RCC 7860 (cell line): Measurements from ENCODE around the gene SMIM24.
A peak's percentile ranks its signal among the peaks of the same experiment; 100 is the strongest.
"Not testable (repeated sequence)": the region's sequence is repeated elsewhere in the genome, so short reads cannot be mapped to it uniquely, and the experiment has no call there.

Experiments
- DNase-seq: peaks from one replicate; pipeline ENCODE4 v3.0.0-alpha.2; 2015; ENCODE audit warnings: low spot score
- FAIRE-seq: peaks from 2 replicates; lab custom pipeline; 2012; peaks lifted over from hg19 to GRCh38; lab: Jason Lieb, UNC

SMIM24 gene

DNA sequence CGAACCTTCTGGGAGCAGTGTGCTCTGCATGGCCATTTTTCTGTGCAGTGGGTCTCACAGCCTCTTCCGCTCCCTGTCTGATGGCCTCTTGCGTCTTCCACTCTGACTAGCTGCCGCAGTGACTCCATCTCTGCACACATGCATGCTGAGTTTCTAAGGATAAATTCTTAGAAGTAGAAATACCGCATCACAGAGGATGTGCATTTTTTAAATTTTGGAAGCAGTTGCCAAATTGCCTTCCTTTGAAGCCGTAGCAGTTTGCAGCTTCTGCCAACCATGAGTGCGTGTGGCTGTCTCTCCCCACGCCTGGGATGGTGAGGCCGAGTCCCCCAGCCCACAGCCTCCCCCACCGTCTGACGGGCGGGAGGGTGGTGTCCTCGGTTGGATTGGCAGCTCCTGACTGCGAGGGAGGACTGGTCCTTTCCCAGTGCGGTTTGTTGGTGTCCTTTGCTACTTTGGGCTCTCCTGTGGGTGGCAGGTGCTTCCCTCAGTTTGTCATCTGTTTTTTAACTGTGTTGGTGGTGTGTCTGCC is 35.6 kb upstream of the SMIM24 start:
- DNase-seq (no peak), FAIRE-seq (no peak)

DNA sequence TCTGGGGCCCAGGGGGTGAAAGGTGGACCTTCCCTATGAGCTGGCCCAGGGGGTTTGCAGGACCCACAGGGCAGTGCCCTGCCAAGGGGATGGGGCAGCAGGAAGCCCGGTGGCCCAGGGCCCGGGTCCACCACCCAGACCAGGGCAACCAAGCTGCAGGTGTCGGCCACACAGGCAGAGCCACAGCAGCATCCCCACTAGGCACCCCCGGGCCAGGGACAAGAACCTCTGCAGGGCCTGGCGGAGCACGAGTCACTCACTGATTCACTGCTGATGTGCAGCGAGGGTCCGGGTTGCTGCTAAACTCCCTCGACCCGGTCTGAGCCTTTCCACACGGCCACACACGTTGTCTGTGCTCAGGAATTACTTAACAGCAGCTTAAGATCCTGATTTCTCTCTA is 34.6 kb upstream of the SMIM24 start:
- no peak for FAIRE-seq

GRCh38 chr19:3513229-3514140 is 33.2 kb upstream of the SMIM24 start:
- FAIRE-seq (no peak), DNase-seq (no peak)

More for the DNA sequence above, 34.6 kb upstream of the SMIM24 start:
- DNase-seq = no peak

DNA sequence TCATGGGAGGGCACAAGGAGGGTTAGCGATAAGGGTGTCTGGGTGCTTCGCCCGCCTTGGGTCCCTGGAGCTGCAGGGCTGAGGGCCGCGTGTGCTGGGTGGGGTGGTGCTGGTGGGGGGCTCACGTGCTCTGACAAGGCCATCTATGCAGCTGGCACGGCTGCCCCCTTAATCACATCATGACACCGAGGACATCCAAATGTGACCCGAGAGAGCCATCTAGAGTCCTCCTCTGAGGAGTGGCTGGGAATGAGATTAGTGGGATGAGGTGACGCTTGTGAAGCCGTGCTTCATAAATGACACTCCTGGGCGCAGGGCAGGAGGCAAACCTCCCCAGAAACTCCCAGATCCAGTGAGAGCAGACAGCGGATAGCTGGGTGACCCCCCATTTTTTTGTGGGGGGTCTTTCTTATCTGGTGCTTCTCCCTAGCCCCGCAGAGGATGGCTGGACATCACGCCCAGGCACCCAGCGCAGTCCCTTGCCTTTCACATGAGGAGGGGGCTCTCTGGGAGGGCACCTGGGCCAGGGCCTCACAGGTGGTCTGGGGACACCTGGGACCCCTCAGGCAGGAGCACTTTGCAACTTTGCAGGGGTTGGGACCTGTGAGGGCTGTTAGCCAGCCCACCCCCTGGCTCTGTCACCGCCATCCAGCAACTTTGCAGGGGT is 32.4 kb upstream of the SMIM24 start:
- DNase-seq = no peak
- no peak for FAIRE-seq

GRCh38 chr19:3511506-3512251 is 31.4 kb upstream of the SMIM24 start:
- DNase-seq = no peak
- FAIRE-seq = no peak

- DNase-seq (no peak), FAIRE-seq (no peak)
Measured at GRCh38 chr19:3510727-3511126, 30.4 kb upstream of the SMIM24 start.

DNA sequence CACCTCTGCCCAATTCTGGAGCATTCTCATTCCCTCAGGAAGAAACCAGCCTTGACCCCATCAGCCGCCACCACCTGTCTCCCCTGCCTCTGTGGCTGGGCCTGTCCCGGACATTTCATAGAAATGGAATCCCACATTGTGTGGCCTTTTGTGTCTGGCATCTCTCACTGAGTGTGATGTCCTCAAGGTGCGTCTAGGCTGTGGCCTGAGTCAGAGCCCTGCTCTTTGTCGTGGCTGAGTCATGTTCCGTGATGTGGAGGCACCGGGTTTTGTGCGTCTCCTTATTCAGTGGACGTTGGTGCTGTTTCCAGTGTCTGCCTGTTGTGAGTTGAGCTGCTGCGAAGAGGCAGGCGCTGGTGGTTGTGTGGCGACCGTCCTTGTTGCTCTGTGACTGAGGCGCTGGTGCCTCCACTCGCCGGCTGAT is 29.3 kb upstream of the SMIM24 start:
- DNase-seq (peak; percentile 81), FAIRE-seq (peak; percentile 79)

GRCh38 chr19:3508771-3509535 is 28.6 kb upstream of the SMIM24 start:
- no peak for FAIRE-seq
- peak; percentile 27 for DNase-seq

DNA sequence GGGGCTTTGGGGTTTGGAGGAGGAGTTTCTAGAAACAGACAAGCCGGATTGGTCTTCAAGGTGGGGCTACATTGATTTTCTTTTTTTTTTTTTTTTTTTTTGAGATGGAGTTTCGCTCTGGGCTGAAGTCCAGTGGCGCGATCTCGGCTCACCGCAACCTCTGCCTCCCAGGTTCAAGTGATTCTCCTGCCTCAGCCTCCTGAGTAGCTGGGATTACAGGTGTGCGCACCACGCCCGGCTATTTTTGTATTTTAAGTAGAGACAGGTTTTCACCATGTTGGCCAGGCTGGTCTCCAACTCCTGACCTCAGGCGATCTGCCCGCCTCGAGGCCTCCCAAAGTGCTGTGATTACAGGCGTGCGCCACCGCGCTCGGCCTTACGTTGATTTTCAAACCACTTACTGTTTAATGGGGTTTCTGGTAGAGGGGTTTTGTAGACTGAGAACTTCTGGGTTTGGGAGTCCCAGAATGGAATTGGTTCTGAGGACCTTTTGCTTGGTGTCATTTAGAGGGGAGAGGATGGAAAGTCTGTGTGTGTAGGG is 27.9 kb upstream of the SMIM24 start:
- FAIRE-seq = not testable (repeated sequence)

GRCh38 chr19:3507371-3508120 is 27.2 kb upstream of the SMIM24 start:
- DNase-seq = no peak
- no peak for FAIRE-seq

More for the DNA sequence above, 27.9 kb upstream of the SMIM24 start:
- not testable (repeated sequence) for DNase-seq

GRCh38 chr19:3506384-3507340 is 26.3 kb upstream of the SMIM24 start:
- FAIRE-seq = no peak
- DNase-seq = no peak

DNA sequence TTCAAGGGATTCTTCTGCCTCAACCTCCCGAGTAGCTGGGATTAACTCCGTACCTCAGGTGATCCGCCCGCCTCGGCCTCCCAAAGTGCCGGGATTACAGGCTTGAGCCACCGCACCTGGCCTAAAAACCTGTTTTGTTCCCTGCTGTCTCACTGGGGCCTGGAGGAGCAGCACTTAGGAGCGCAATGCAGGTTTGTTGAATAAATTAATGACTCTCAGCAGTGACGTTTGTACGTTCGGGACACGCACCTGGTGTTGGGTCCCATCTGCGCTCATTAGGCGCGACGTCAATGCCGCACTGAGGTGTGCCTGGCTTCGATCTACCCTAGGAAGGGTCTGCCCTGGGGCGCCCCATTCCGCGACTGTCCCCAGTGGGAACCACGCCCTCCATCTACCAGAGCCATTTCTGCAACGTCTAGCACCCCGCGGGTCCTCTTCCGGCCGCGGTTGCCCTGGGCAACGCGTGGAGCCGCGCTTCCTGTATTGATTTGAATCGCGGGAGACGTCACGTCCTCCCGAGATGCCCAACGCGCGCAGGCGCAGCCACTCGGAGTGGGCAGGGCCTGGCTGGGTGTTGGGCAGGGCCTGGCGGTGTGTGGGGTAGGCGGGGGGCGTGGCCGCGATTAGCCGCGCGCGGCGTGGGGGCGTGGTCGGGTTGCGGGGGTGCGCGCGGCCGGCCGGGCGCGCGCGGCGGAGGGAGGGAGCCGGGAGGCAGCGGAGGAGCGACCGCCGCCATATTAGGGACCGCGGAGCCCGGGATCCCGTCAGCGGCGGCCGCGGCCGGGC is 25.5 kb upstream of the SMIM24 start, which contains the start of gene FZR1:
TSS of gene FZR1 (plus strand) at position 714 of the 786 bp plus-strand sequence. CDS start 16,679 bp downstream, outside the sequence.
- DNase-seq (peak; percentile 97), FAIRE-seq (peak; percentile 40)

DNA sequence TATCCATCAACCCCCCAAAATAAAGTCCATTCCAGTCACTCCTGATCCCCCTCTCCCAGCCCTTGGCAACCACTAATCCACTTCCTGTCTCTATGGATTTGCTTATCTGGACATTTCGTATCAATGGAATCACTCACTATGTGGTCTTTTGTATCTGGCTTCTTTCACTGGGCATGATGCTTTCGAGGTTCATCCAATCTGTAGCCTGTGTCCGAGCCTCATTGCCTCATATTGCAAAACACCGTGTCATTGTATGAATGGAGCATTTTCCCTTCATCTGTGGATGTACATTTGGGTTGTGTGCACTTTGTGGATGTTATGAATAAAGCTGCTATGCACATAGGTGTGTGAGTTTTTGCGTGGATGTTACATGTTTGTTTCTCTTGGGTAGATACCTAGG is 24.4 kb upstream of the SMIM24 start:
- no peak for FAIRE-seq

DNA sequence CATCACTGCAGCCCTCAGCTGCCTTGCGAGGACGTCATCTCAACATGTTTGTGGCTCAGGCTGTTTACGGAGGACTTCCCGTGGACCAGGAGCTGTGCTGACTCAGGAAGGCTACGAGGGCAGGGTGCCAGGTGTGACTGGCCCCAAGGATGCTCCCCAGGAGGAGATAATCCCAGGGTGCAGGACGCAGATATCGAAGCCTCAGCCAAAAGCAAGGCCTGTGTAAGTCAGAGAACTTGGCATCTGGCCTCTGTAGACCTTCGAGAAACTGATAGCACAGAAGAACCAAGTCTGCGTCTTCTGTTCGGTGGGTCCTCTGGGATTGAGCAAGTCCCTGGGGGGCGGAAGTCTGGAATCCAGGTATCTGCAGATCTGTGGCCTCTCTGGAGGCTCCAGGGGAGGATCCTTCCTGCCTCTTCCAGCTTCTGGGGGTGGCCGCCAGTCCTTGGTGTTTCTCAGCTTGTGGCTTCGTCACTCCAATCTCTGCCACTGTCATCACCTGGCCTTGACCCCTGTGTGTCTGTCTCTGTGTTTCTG is 22.8 kb upstream of the SMIM24 start:
- FAIRE-seq (no peak), DNase-seq (no peak)

More for the DNA sequence above, 24.4 kb upstream of the SMIM24 start:
- no peak for DNase-seq

- DNase-seq = no peak
- no peak for FAIRE-seq
Measured at GRCh38 chr19:3501780-3502179, 21.5 kb upstream of the SMIM24 start.

GRCh38 chr19:3500429-3501101 is 20.2 kb upstream of the SMIM24 start, which contains the start of gene DOHH:
Gene DOHH (minus strand): TSS chr19:3500674. CDS start chr19:3496814, 3,860 bp downstream.
- FAIRE-seq (peak; percentile 84), DNase-seq (peak; percentile 94)
